DOHH2 (cell line): ENCODE data around the gene SEL1L3.

Experiments used
- H3F3A ChIP-seq: fragments of 200-600 bp; sonication (generic), shearing (Covaris generic); 2 replicates; pipeline ENCODE4 v1.6.0; 2016; ENCODE audit warnings: antibody characterized with exemption, mild to moderate bottlenecking; ENCODE audit not compliant: control insufficient read depth, insufficient read depth
- H3K27ac ChIP-seq: fragments of 200-600 bp; sonication (generic); 2 replicates; pipeline ENCODE4 v1.5.1; 2014; ENCODE audit warnings: low read depth, mild to moderate bottlenecking, low read length, moderate library complexity
- H3K27me3 ChIP-seq: fragments of 200-600 bp; sonication (generic); 2 replicates; pipeline ENCODE4 v1.6.1; 2014; ENCODE audit warnings: mild to moderate bottlenecking, low read length, mixed read lengths; ENCODE audit not compliant: control insufficient read depth
- H3K36me3 ChIP-seq: fragments of 200-600 bp; sonication (generic); 2 replicates; pipeline ENCODE4 v1.6.1; 2014; ENCODE audit warnings: mild to moderate bottlenecking, low read length, moderate library complexity, mixed read lengths; ENCODE audit not compliant: control insufficient read depth
- H3K4me1 ChIP-seq: fragments of 200-600 bp; sonication (generic); 2 replicates; pipeline ENCODE4 v1.6.1; 2014; ENCODE audit warnings: mild to moderate bottlenecking, low read length, mixed read lengths; ENCODE audit not compliant: control insufficient read depth
- H3K4me2 ChIP-seq: fragments of 200-600 bp; sonication (generic); 2 replicates; pipeline ENCODE4 v1.6.0; 2014; ENCODE audit warnings: mild to moderate bottlenecking, low read length, moderate library complexity
- H3K4me3 ChIP-seq: fragments of 200-600 bp; sonication (generic); 2 replicates; pipeline ENCODE4 v1.5.1; 2014; ENCODE audit warnings: mild to moderate bottlenecking, low read length, mixed read lengths
- H3K79me2 ChIP-seq: fragments of 200-600 bp; sonication (generic); 2 replicates; pipeline ENCODE4 v1.6.1; 2014; ENCODE audit warnings: mild to moderate bottlenecking, low read length, mixed read lengths; ENCODE audit not compliant: control insufficient read depth
- H3K9me2 ChIP-seq: fragments of 200-600 bp; sonication (generic); replicated peaks from 2 replicates; pipeline ENCODE4 v1.6.1; 2014; ENCODE audit warnings: mild to moderate bottlenecking, low read length, mixed read lengths; ENCODE audit not compliant: control insufficient read depth
- H3K9me3 ChIP-seq: fragments of 200-600 bp; sonication (generic); 2 replicates; pipeline ENCODE4 v1.6.1; 2014; ENCODE audit warnings: antibody characterized with exemption, low read length, mixed read lengths; ENCODE audit not compliant: control insufficient read depth, insufficient read depth
- H4K20me1 ChIP-seq: fragments of 200-600 bp; sonication (generic); 2 replicates; pipeline ENCODE4 v1.6.0; 2014; ENCODE audit warnings: low read depth, mild to moderate bottlenecking, antibody characterized with exemption, low read length, moderate library complexity; ENCODE audit not compliant: control insufficient read depth, insufficient read depth
- CTCF ChIP-seq: fragments of 200-600 bp; sonication (generic); IDR thresholded peaks from one replicate; pipeline ENCODE4 v1.5.1; 2014; ENCODE audit warnings: antibody characterized with exemption, mild to moderate bottlenecking, low read depth, low read length; ENCODE audit not compliant: poor library complexity, severe bottlenecking
- EZH2phosphoT487 ChIP-seq: fragments of 200-600 bp; sonication (generic); IDR thresholded peaks from 2 replicates; pipeline ENCODE4 v1.6.1; 2017; ENCODE audit warnings: borderline replicate concordance, mild to moderate bottlenecking, antibody characterized with exemption, low read length, moderate library complexity, mixed read lengths

SEL1L3 gene

DNA sequence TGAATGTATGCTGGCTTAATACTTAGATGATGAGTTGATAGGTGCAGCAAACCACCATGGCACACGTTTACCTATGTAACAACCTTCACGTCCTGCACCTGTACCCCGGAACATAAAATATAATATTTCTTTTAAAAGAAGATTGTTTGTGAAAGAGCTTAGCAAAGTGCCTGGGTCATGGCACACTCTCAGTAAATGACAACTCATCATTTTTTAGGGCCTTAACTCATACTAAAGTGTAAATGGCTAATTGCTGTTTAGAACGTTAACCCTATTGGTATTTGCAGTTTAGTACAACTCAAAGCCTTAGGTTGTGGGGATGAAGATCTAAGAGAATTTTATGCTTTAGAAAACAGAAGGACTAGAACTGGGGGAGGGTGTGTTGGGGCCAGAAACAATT lies 67.7 kb downstream of the SEL1L3 start:
- peaks cover 14% of the 10 kb centered on the region for H3F3A ChIP-seq
- H3K27ac ChIP-seq: no peak overlapping the region
- no peaks in the 10 kb centered on the region for H3K4me1 ChIP-seq
- H3K9me3 ChIP-seq: no peaks in the 10 kb centered on the region
- H4K20me1 ChIP-seq: peaks cover 6% of the 10 kb centered on the region; the same call in 1 of the 2 replicates
- H3K4me2 ChIP-seq: no peak overlapping the region
- H3K9me2 ChIP-seq: no peaks in the 10 kb centered on the region
- no peaks in the 10 kb centered on the region for H3K27me3 ChIP-seq
- peaks cover 34% of the 10 kb centered on the region for H3K79me2 ChIP-seq
- H3K4me3 ChIP-seq: no peak overlapping the region
- peaks cover 95% of the 10 kb centered on the region for H3K36me3 ChIP-seq
- TF ChIP-seq EZH2phosphoT487 (no peak), CTCF (no peak)

DNA sequence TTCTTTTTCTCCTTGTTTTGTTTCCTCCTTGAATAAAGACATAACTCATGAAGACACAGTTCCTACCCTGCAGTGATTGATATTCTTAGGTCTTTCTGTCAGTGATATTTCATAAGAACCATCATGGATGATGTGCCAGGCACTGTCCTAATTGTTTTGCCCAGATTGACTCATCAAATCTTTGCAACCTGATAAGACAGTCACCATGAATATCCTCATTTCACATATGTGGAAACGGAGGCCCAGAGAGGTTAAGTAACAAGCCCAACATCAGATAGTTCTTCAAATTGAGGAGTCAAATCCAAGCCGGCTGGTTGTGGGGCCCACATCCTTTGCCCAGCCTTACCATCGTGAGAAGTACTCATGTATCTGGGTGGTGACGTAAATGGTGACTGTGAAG lies 69.9 kb downstream of the SEL1L3 start:
- no peak for TF ChIP-seq EZH2phosphoT487
- no peak for TF ChIP-seq CTCF
- Histone ChIP-seq H3K4me2 (no peak overlapping the region), H3K79me2 (peaks cover 20% of the 10 kb centered on the region), H3F3A (peaks cover 14% of the 10 kb centered on the region), H3K4me1 (no peaks in the 10 kb centered on the region), H3K36me3 (peaks cover 95% of the 10 kb centered on the region), H3K9me2 (no peaks in the 10 kb centered on the region), H4K20me1 (peaks cover 6% of the 10 kb centered on the region; the same call in 1 of the 2 replicates), H3K9me3 (no peaks in the 10 kb centered on the region), H3K4me3 (no peak overlapping the region), H3K27ac (no peak overlapping the region), H3K27me3 (no peaks in the 10 kb centered on the region)

DNA sequence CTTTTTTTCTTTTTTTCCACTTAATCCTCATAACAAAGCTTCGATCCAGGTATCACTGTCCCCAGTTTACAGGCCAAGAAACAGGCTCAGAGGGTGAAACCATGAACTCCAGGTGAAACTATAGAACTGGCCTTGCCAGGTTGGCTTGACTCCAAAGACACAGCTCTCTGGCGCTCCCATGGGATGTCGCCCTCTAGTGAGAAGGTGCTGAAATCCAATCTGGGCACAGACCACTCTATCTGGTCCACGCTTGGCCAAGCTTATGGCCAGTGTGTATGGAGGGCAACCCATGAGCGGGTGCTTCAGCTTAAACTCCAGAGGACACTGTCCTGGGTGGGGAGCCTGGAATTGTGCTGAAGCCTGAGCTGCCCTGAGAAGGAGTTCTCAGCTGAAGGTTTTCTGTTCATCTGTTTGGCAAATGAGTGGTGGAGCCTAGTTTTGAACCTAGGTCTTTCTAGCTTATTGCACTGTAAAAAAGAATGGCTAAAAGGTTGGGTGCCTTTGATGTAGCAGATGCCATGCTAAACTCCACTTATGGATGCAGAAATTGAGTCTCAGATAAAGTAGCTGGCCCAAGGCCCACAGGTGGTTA lies 70.5 kb downstream of the SEL1L3 start:
- Histone ChIP-seq H3K4me2 (no peak overlapping the region), H3K36me3 (peaks cover 95% of the 10 kb centered on the region), H3K9me3 (no peaks in the 10 kb centered on the region), H3K4me1 (no peaks in the 10 kb centered on the region), H3K4me3 (no peak overlapping the region), H3K9me2 (no peaks in the 10 kb centered on the region), H3K27ac (no peak overlapping the region), H4K20me1 (peaks cover 6% of the 10 kb centered on the region; the same call in 1 of the 2 replicates), H3F3A (peaks cover 14% of the 10 kb centered on the region), H3K27me3 (no peaks in the 10 kb centered on the region), H3K79me2 (peaks cover 14% of the 10 kb centered on the region)
- TF ChIP-seq EZH2phosphoT487: no peak
- TF ChIP-seq CTCF: peak; percentile 66
